Progenitor cell of endocrine pancreas (in vitro differentiated cells): ENCODE data around the gene CAPN3. TPM values are rescaled to one million over a fixed set of nuclear protein-coding genes. Genes with fewer than 3 reads are reported as not detected.

ENCODE experiments used
- DNase-seq: peaks from one replicate; pipeline ENCODE4 v3.0.0; 2021; ENCODE audit warnings: low spot score; ENCODE audit not compliant: unreplicated experiment
- H3K27ac Mint-ChIP-seq: 2 replicates; pipeline ENCODE4 v1.8.0; 2021; ENCODE audit warnings: mild to moderate bottlenecking, moderate library complexity, mixed read lengths
- H3K27me3 Mint-ChIP-seq: 2 replicates; pipeline ENCODE4 v1.8.0; 2021; ENCODE audit warnings: mixed read lengths
- H3K36me3 Mint-ChIP-seq: 2 replicates; pipeline ENCODE4 v1.8.0; 2022; ENCODE audit warnings: mixed read lengths; ENCODE audit not compliant: insufficient read depth
- H3K4me1 Mint-ChIP-seq: 2 replicates; pipeline ENCODE4 v1.8.0; 2021; ENCODE audit warnings: low read depth, mixed read lengths
- H3K4me3 Mint-ChIP-seq: 2 replicates; pipeline ENCODE4 v1.8.0; 2021; ENCODE audit warnings: low read depth, mild to moderate bottlenecking, moderate library complexity, mixed read lengths
- H3K9me3 Mint-ChIP-seq: 2 replicates; pipeline ENCODE4 v1.8.0; 2021; ENCODE audit warnings: low read depth, mixed read lengths
- total RNA-seq: library from RNA; stranded (reverse); gene quantifications from 2 replicates; pipeline ENCODE4 v1.2.1, GENCODE V29; 2021
- TF ChIP-seq, protein P1 (sequence below): fragments of 200-600 bp; sonication (generic); IDR thresholded peaks from one replicate; pipeline ENCODE4 v1.5.0; 2021; ENCODE audit warnings: antibody characterized with exemption, mild to moderate bottlenecking; ENCODE audit not compliant: unreplicated experiment

Gene CAPN3
- total RNA-seq, 1 donor from 2014 or later = 3.7 TPM

DNA sequence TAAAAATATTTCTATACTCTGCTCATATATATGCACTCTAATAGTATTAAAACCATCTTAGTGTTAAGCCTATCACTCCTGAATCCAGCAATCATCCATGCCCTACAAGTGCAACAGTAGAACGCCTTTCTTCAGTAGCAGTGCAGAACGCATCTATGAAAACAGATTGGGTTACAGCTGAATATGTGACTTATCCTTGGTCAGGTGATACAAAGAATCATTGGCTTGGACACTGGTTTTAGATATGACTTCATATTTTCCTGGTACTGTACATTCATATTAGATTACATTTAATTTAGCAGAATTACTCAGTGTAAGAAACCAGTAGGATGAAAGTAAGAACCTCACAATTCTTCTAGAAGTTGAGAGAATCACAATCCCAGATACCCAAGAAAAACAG lies 88.3 kb downstream of the CAPN3 start:
- peaks cover 26% of the 10 kb centered on the region for H3K36me3 Mint-ChIP-seq
- DNase-seq = no peak
- H3K4me1 Mint-ChIP-seq = no peaks in the 10 kb centered on the region
- H3K4me3 Mint-ChIP-seq = no peak overlapping the region
- TF ChIP-seq, protein P1, sequence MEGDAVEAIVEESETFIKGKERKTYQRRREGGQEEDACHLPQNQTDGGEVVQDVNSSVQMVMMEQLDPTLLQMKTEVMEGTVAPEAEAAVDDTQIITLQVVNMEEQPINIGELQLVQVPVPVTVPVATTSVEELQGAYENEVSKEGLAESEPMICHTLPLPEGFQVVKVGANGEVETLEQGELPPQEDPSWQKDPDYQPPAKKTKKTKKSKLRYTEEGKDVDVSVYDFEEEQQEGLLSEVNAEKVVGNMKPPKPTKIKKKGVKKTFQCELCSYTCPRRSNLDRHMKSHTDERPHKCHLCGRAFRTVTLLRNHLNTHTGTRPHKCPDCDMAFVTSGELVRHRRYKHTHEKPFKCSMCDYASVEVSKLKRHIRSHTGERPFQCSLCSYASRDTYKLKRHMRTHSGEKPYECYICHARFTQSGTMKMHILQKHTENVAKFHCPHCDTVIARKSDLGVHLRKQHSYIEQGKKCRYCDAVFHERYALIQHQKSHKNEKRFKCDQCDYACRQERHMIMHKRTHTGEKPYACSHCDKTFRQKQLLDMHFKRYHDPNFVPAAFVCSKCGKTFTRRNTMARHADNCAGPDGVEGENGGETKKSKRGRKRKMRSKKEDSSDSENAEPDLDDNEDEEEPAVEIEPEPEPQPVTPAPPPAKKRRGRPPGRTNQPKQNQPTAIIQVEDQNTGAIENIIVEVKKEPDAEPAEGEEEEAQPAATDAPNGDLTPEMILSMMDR = no peak
- no peak overlapping the region for H3K27ac Mint-ChIP-seq
- no peaks in the 10 kb centered on the region for H3K9me3 Mint-ChIP-seq
- H3K27me3 Mint-ChIP-seq = no peaks in the 10 kb centered on the region

DNA sequence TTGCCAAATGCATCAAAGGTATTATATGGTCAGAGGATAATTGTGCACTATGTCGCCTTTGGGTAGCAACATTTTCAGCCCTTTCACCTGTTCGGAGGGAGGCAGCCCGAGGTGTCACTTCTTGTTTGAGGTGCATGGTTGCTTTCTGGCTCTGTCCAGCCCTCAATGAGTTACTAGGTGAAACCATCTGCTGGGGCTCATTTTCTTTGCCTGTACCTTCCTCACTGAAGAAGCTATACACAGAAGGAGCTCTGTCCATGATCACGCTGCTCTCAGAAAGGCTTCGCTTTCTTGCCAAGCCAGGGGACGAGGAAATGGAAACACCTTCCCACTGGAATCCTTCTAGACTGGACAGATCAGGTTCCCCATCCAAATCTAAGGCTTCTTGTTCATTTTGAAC lies 89.0 kb downstream of the CAPN3 start:
- H3K4me1 Mint-ChIP-seq = no peaks in the 10 kb centered on the region
- H3K36me3 Mint-ChIP-seq = peaks cover 26% of the 10 kb centered on the region
- no peak overlapping the region for H3K27ac Mint-ChIP-seq
- H3K4me3 Mint-ChIP-seq = no peak overlapping the region
- no peaks in the 10 kb centered on the region for H3K9me3 Mint-ChIP-seq
- TF ChIP-seq, protein P1 = no peak
- H3K27me3 Mint-ChIP-seq = no peaks in the 10 kb centered on the region
- DNase-seq = no peak

DNA sequence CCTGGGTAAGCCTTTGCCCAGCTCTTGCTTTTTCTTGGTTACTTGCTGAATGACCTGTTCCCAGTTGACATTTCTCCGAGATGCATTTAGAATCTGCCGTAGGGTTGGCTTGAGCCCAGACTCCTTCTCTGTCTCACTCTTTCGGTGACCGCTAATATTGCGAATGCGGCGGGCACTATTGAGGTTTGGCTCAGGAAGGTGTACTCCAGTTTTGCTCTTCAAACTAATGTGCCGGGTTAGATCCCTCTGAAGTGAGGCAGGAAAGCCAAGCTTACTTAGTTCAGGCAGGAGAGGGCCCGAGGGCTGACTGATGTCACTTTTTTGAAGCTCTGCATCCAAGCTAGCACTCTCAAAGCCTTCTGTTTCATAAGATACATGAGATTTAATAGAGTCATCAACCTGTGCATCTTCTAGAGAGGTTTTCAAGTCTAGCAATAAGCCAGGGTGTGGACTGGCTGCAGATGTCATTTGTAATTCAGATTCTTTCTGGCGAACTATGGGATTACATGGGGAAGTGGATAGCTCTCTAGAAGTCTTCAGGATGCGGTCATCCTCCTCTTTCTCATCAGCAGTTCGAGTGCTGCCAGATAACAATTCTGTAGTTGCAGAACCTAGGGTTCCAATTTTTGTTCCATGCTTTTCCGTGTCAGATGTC lies 90.6 kb downstream of the CAPN3 start:
- H3K9me3 Mint-ChIP-seq = no peaks in the 10 kb centered on the region
- no peak overlapping the region for H3K4me3 Mint-ChIP-seq
- H3K4me1 Mint-ChIP-seq = no peaks in the 10 kb centered on the region
- DNase-seq = no peak
- TF ChIP-seq, protein P1 = no peak
- no peak overlapping the region for H3K27ac Mint-ChIP-seq
- peaks cover 27% of the 10 kb centered on the region for H3K36me3 Mint-ChIP-seq
- no peaks in the 10 kb centered on the region for H3K27me3 Mint-ChIP-seq

DNA sequence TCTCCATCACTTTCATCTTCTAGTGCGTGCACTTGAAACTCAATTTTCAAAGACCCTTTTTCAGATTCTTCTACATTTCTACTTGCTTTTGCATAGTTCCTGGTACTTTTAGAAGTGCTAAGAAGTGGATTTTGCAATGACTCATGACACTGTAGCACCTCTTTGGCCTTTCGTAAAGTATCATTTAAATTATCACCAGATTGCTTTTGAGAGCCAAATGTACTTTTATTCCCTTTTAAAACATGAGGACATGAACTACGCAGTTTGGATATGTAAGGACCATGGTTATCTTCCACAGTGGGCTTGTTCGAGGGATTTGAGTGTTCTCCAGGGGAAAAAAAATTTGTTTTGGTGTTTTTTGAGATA lies 91.1 kb downstream of the CAPN3 start:
- Mint-ChIP-seq H3K27me3 (no peaks in the 10 kb centered on the region), H3K4me1 (no peaks in the 10 kb centered on the region), H3K36me3 (peaks cover 27% of the 10 kb centered on the region), H3K9me3 (no peaks in the 10 kb centered on the region), H3K27ac (no peak overlapping the region), H3K4me3 (no peak overlapping the region)
- TF ChIP-seq, protein P1 = no peak
- DNase-seq = no peak

DNA sequence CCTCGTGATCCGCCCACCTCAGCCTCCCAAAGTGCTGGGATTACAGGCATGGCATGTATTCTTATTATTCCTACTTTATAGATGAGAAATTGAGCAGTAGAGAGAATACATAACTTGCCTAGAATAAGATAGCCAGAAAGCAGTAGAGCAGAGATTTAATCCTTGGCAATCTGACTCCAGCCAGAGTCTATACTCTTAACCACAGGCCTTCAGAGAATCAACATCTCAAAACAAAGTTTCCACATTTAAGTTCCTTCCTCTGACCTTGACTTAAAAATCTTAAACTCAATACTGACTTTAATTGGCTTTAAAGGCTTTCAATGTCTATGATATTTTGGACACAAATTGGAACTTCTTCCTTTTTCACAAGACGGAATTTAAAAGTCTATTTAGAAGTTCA lies 94.5 kb downstream of the CAPN3 start:
- peaks cover 23% of the 10 kb centered on the region for H3K36me3 Mint-ChIP-seq
- H3K27ac Mint-ChIP-seq = no peak overlapping the region
- DNase-seq = no peak
- no peak overlapping the region for H3K4me3 Mint-ChIP-seq
- H3K4me1 Mint-ChIP-seq = peaks cover 7% of the 10 kb centered on the region
- TF ChIP-seq, protein P1 = no peak
- no peaks in the 10 kb centered on the region for H3K9me3 Mint-ChIP-seq
- no peaks in the 10 kb centered on the region for H3K27me3 Mint-ChIP-seq
